Activated T-cell treated with anti-CD3 and anti-CD28 coated beads for 24 hours (primary cell): ENCODE results near the gene BMAL1.
"Not testable (repeated sequence)": the region's sequence is repeated elsewhere in the genome, so short reads cannot be mapped to it uniquely, and the experiment has no call there.

Source experiments
- DNase-seq: peaks from one replicate; pipeline ENCODE4 v3.0.0-alpha.2; 2020; ENCODE audit warnings: low read depth

BMAL1 gene

DNA sequence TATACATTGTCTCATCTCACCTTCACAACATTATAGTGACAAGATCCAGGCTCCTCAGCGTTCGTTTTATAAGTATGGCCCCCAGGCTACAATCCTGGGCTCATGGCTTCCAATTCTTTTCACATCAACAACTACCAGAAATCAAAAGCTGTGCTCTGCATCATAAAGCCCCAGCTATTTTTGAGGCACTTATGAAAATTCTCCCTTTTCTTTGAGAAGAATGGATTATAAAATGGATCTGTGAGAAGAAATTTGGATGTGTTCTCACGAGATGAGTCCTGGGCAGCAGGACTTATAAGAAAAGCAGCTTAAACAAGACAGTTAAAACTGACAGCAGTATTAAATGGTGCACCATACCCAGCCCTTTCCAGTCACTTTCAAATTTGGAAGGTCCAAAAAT is 105.2 kb downstream of the BMAL1 start:
- DNase-seq, result no peak

DNA sequence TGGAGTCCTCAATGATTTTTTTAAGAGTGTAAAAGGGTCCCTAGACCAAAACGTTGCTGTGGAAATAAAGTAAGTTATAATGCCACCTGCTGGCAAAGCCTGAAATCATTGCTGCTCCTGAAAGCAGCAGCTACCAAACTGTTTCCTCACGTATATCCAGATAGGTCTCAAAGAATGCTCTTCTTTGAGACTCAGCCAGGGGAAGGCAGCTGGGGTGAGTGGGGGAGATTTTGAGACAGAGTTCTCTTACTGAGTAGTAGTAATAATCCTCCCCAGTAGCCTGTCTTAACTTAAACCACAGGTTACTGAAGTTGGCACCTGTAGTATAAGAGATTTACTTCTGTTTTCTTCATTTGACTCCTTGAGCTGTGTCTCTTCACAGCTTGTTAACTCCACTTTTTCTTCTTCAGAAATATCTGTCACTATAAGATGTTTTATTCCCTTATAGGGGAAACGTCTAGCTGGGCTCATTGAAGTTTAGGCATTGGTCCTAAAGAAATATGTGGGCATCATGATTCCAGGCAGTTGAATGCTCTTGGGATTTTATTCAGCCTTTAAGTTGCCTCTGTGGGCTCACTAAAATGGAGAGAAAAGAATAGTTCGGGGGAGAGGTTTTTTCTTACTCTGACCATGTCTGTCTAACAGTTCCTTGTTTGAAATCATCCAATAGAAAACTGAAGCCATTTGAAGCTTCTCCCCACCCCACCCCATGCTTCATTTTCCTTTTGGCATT is 107.5 kb downstream of the BMAL1 start:
- DNase-seq, result peak; percentile 4

DNA sequence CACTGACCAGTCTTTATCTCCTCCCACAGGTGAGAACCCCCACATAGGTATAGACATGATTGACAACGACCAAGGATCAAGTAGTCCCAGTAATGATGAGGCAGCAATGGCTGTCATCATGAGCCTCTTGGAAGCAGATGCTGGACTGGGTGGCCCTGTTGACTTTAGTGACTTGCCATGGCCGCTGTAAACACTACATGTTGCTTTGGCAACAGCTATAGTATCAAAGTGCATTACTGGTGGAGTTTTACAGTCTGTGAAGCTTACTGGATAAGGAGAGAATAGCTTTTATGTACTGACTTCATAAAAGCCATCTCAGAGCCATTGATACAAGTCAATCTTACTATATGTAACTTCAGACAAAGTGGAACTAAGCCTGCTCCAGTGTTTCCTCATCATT is 109.0 kb downstream of the BMAL1 start:
- DNase-seq, result no peak

DNA sequence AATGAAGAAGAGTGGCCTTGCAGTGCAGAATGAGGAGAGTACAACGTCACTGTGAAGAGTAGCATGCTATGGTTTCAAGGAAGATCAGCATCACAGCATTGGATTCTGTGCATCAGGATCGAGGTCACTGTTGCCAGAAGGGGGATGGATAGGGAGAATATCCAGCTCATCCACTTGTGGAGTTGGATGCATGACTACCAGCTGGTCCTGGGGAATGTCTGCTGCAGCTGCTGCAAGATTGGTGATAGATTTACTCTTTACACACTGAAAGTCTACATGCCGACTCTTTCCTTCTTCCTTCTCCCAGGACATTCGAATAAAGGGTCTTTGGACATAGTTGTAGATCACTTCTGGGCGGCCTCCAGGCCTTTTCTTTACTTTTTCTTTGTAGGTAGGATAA is 111.2 kb downstream of the BMAL1 start:
- DNase-seq, result no peak

DNA sequence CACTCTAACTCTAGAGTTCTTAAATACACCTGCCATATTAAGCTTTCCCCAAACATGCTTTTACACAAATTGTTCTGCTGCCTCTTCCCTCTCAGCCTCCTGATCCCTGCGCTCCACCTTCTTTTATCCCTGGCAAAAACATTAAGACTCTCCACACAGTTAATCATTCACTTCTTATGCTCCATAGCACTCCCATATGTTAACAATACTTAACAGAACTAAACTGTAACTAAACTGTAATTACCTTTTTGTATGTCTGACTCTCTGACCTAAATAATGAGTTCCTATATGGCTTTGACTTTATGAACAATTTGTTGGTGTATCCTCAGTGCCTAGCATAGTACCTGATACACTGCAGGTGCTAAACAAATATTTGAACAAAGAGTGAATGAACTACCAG is 113.6 kb downstream of the BMAL1 start:
- DNase-seq, result no peak

DNA sequence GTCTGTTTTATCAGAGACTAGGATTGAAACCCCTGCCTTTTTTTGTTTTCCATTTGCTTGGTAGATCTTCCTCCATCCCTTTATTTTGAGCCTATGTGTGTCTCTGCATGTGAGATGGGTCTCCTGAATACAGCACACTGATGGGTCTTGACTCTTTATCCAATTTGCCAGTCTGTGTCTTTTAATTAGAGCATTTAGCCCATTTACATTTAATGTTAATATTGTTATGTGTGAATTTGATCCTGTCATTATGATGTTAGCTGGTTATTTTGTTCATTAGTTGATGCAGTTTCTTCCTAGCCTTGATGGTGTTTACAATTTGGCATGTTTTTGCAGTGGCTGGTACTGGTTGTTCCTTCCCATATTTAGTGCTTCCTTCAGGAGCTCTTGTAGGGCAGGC is 120.7 kb downstream of the BMAL1 start:
- DNase-seq, result not testable (repeated sequence)

DNA sequence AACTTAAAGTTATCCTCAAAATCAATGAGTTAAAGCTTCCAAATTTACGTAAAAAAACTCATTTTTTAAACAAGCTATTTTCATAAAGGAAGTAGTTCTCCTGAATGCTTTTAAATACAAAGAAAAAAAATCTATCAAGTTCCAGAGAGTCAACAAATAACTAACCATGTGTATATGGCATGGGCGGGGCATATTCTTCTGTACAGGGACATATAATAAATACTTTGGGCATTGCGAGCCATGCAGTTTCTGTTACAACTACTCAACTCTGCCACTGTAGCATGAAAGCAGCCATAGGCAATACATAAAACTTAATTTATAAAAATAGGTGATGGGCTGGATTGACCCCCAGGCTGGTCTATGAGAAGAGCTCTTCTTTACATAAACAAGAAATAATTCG is 127.6 kb downstream of the BMAL1 start:
- no peak for DNase-seq

DNA sequence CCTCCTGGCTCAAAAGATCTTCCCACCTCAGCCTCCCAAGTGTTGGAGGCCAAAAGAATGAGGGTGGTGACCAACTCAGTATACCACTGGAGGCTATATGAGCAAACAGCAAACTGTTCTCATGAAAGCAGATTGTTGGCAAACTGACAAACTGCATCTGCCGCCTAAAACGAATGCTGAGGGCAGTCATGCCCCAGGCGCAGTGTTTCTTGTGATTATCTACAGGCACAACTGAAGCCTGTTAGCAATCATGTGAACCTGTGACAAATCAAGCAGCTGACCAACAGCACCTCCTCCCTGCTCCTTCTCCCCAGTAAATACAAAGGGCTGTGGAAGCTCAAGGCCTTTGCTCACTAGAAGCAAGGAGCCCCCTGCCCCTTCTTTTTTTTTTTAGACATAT is 137.6 kb downstream of the BMAL1 start:
- DNase-seq, result no peak

DNA sequence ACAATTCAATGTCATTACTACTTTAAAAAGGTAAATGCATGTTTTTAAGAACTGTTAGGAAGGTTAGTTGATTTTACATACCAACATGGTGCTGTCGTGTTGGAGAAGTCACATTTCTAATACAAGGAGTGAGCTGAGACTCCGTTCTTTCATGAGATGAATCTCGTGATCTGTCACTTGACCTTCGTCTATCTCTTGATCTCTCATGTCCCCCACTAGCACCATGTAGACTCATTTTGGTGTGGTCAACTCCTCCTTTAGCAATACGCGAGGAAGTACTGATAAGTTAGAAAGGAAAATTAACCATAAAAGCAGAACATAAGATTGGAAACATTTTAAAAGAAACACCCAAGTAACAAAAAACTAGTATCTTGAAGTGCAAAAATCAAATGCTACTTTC is 144.0 kb downstream of the BMAL1 start:
- DNase-seq, result no peak

DNA sequence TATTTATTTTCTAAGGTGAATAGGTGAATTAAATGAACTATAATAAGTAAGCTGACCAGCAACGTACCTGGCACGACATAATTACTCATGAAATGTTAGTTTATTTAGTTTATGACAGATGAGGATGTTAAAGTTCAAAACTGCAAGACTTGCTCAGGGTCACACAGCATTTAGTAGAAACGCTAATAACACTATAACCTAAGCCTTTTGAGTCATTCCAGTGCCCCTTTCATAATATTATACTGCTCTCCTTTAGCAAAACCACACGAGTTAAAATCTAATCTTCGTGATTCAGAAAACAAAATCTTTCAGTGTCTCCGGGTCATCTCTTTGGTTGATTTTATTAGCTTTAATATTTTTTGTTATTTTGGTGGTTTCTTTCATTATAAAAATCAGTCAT is 145.8 kb downstream of the BMAL1 start:
- no peak for DNase-seq

DNA sequence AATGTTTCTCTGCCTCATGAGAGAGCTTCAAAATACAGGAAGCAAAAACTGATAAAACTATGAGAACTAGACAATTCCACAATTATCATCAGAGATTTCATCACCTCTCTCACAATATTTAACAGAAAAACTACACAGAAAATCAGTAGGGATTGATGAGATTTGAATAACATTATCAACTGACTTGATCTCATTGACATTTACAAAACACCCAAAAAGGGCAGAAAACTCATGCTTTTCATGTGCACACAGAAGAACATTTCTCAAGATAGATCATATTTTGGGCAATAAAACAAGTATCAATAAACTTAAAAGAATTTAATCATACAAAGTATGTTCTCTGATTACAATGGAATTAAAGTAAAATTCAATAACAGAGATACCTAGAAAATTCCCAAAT is 149.8 kb downstream of the BMAL1 start:
- no peak for DNase-seq

DNA sequence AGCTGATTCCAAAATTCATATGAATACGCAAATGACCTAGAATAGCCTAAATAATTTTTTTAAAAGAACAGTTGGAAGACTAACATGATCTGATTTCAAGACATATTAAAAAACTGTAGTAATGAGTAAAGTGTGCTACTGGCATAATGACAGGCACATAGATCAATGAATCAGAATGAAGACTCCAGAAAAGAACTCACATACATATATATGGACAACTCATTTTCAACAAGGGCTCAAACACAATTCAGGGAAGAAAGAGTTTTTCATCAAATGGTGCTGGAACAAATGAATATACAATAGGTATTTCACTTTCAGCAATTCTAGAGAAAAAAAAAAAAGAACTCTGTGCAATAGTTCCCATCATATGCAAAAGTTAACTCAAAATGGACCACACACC is 151.7 kb downstream of the BMAL1 start:
- DNase-seq, result no peak

DNA sequence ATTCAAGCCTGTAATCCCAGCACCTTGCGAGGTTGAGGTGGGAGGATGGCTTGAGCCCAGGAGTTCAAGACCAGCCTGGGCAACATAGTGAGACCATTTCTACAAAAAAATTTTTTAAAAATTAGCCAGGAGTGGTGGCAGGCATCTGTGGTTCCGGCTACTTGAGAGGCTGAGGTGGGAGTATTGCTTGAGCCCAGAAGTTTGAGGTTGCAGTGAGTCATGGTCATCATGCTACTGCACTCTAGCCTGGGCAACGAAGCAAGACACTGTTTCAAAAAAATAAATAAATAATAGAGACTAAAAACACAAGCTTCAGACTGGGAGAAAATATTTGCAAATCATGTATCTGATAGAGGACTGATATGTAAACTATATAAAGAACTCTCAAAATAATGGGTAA is 152.2 kb downstream of the BMAL1 start:
- no peak for DNase-seq

DNA sequence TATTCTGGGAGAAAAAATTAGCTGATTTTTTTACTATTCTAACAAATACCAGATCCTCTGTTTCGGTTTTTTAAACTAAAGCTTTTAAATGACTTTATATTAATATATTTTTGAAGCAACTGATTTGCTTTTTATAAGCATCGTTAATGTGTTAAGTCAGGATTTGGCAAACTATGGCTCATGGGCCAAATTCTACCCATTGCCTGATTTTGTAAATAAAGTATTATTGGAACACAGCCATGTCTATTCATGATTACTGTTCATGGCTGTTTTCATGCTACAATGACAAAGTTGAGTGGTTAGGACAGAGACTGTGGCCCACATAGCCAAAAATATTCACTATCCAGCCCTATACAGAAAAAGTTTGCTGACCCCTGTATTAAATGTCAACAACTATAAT is 155.8 kb downstream of the BMAL1 start:
- no peak for DNase-seq

DNA sequence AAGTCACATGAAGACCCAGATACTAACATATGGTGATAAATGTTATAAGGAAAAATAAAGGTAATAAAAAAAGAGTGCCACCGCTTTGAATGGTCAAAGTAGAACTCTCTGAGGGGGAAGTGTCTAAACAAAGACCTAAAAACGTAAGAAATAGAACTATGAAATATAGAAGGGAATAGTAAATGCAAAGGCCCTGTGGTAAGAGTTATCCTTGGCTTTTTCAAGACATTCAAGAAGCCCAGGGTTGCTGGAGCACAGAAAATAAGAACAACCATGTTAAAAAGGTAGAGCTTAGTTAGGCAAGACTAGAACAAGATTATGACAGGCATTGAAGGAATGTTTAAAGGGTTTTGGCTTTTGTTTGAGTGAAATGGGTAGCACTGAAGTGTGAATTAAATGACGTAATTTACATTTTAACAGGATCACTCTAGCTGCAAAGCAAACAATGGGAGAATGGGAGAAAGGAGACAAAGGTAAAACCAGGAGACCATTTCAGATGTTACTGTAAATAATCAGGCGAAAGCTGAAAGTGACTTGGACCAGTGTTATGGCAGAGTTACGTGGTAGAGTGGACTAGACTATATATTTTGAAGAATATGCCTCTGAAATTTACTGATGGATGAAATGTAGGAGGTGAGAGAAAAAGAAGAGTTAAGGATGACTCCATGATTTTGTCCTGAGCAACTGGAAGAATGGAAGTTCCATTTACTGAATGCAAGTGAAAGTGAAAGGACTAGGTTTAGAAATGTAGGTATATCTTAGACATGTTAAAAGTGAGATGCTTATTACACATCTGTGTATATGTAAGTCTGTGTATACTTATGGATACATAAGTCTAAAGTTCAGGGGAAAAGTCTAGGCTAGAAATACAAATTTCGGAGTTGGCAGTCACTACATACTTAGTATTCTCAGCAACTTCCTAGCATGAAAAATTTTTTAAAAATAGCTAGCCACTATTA is 156.9 kb downstream of the BMAL1 start:
- no peak for DNase-seq

DNA sequence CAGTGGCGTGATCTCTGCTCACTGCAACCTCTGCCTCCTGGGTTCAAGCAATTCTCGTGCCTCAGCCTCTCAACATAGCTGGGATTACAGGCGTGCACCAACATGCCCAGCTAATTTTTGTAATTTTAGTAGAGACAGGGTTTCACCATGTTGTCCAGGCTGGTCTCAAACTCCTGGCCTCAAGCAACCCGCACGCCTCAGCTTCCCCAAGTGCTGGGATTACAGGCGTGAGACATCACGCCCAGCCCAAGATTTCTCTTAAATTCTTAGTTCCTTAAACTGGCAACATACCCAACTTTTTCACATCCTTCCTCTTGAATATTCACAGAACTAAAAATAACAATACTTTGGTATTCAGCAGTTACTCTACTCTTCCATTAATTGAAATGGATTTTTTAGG is 159.2 kb downstream of the BMAL1 start:
- not testable (repeated sequence) for DNase-seq
